Cardiac muscle cell (in vitro differentiated cells and primary cell): ENCODE data around the gene SUFU. TPM values are rescaled to one million over a fixed set of nuclear protein-coding genes. Genes with fewer than 3 reads are reported as not detected.

ENCODE experiments used
- DNase-seq, 2 donors: peaks; one replicate each; pipeline versions ENCODE4 v3.0.0 to v3.0.0-alpha.2; 2010 to 2017; ENCODE audit warnings: low read depth in 1 of 2, low spot score in 1 of 2
- H3K27ac ChIP-seq: fragments of 200-600 bp; sonication (generic); 2 replicates; pipeline ENCODE4 v1.5.1; 2016
- H3K27me3 ChIP-seq: fragments of 200-600 bp; sonication (generic); 2 replicates; pipeline ENCODE4 v1.6.0; 2016; ENCODE audit warnings: control low read depth
- H3K36me3 ChIP-seq: fragments of 200-600 bp; sonication (generic); 2 replicates; pipeline ENCODE4 v1.5.1; 2016; ENCODE audit warnings: control low read depth
- H3K4me1 ChIP-seq: fragments of 200-600 bp; sonication (generic); 2 replicates; pipeline ENCODE4 v1.8.1; 2017; ENCODE audit warnings: low read depth, mild to moderate bottlenecking, mixed run types
- H3K4me3 ChIP-seq: fragments of 200-600 bp; sonication (generic); 2 replicates; pipeline ENCODE4 v1.5.1; 2016; ENCODE audit warnings: mild to moderate bottlenecking
- H3K9me3 ChIP-seq: fragments of 200-600 bp; sonication (generic); 2 replicates; pipeline ENCODE4 v1.5.1; 2017; ENCODE audit warnings: low read depth, mild to moderate bottlenecking, control low read depth
- CTCF ChIP-seq: IDR thresholded peaks from 2 replicates; pipeline ENCODE4 v1.5.1; 2012; ENCODE audit warnings: low read depth, mild to moderate bottlenecking, low read length
- polyA plus RNA-seq: library from polyadenylated mRNA; unstranded; fragments of >200 nt; fragmentation: Nextera tagmentation; extraction: Ambion mirVana; gene quantifications from 2 replicates; pipeline ENCODE4 v1.2.1, GENCODE V29; 2016
- total RNA-seq: library from RNA; depleted of rRNA; stranded (reverse); fragments of >200 nt; gene quantifications from 2 replicates; pipeline ENCODE4 v1.2.3, GENCODE V29; 2016

The SUFU gene
- total and polyA plus RNA-seq, 2 experiments from 2014 or later: 14.2 to 18.4 TPM

DNA sequence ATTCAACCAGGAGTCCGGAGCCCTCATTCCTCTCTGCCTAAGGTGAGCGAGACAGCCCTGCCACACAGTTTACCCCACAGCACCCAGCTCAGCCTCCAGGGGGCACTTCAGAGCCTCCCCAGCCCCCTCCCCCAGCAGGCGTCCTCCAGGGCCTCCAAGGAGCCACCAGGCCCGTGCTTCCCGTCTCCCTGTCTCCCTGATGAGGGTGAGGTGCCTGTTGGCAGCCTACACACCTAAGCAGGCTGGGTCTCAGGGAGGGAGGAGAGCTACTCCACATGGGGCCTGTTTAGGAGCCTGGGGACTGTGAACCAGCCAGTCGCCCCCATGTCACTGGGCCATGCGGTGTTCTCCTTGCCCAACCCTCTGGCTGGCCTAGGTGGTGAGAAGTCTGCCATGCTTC, 111.6 kb downstream of the SUFU start:
- H3K4me3 ChIP-seq: no peak overlapping the region
- peak; percentile 40 for TF ChIP-seq CTCF
- H3K27me3 ChIP-seq: no peaks in the 10 kb centered on the region
- peaks cover 65% of the 10 kb centered on the region for H3K4me1 ChIP-seq
- no peaks in the 10 kb centered on the region for H3K36me3 ChIP-seq
- DNase-seq: peak in 1 of 2 donors; percentile 71
- no peaks in the 10 kb centered on the region for H3K9me3 ChIP-seq
- H3K27ac ChIP-seq: peak overlapping the region; percentile 98

- peak; percentile 43 to 65 for DNase-seq
- H3K36me3 ChIP-seq: no peaks in the 10 kb centered on the region
- H3K4me1 ChIP-seq: peaks cover 66% of the 10 kb centered on the region
- H3K9me3 ChIP-seq: no peaks in the 10 kb centered on the region
- H3K27me3 ChIP-seq: no peaks in the 10 kb centered on the region
- H3K4me3 ChIP-seq: no peak overlapping the region
- peak overlapping the region; percentile 98 for H3K27ac ChIP-seq
- TF ChIP-seq CTCF: no peak
Measured at GRCh38 chr10:102616066-102616770, 112.4 kb downstream of the SUFU start.

- no peaks in the 10 kb centered on the region for H3K36me3 ChIP-seq
- H3K27ac ChIP-seq: peak overlapping the region; percentile 98
- TF ChIP-seq CTCF: no peak
- H3K9me3 ChIP-seq: no peaks in the 10 kb centered on the region
- no peaks in the 10 kb centered on the region for H3K27me3 ChIP-seq
- H3K4me3 ChIP-seq: no peak overlapping the region
- DNase-seq: no peak
- H3K4me1 ChIP-seq: peaks cover 71% of the 10 kb centered on the region
Measured at GRCh38 chr10:102617041-102617440, 113.3 kb downstream of the SUFU start.

DNA sequence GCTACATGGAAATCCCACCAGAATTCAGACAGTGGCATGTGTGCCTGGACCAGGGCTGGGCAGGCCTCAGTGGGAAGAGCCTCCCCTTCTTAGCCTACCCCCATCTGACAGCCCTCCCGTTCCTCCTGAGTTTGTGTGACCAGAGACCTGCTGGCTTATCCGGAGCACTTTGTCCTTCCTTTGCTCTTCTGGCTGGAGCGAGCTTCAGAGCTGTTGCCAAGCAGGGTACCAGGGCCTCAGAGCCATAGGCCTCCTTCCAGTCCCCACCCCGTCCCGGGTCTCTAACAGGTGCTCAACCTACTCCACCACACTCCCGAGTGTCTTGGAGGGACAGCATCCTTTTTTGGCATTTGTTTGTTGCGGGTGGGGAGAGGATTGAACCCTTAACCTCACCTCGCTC, 114.0 kb downstream of the SUFU start:
- no peaks in the 10 kb centered on the region for H3K36me3 ChIP-seq
- no peaks in the 10 kb centered on the region for H3K9me3 ChIP-seq
- no peak overlapping the region for H3K4me3 ChIP-seq
- no peak for DNase-seq
- H3K4me1 ChIP-seq: peaks cover 76% of the 10 kb centered on the region
- H3K27ac ChIP-seq: peak overlapping the region; percentile 98
- TF ChIP-seq CTCF: no peak
- no peaks in the 10 kb centered on the region for H3K27me3 ChIP-seq

GRCh38 chr10:102619281-102619981, 115.7 kb downstream of the SUFU start:
- DNase-seq: no peak
- Histone ChIP-seq H3K27ac (peak overlapping the region; percentile 98), H3K4me1 (peaks cover 76% of the 10 kb centered on the region), H3K9me3 (no peaks in the 10 kb centered on the region), H3K27me3 (no peaks in the 10 kb centered on the region), H3K36me3 (no peaks in the 10 kb centered on the region), H3K4me3 (no peak overlapping the region)
- TF ChIP-seq CTCF: no peak
